ENCODE results near the gene LRG1. TPM values are rescaled to one million over a fixed set of nuclear protein-coding genes. Genes with fewer than 3 reads are reported as not detected.

LRG1 gene
- total RNA-seq, 1 donor: not detected

DNA sequence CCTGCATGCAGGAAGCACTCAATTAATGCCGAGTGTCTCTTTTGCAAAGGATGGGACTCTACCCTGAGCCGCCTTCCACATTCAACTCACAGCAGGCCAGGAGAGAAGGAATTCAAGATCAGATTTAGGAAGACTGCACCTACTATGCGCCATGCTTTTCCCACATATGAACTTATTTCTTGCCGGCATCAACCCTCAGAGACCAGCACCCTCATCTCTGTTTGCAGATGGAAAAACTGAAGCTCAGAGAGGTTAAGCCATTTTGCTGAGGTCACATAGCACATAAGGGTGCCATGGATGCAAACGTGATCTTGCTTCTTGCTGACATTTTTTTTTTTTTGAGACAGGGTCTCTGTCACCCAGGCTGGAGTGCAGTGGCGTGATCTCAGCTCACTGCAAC is 33.8 kb upstream of the LRG1 start:
- Histone ChIP-seq H3K4me2 (ENCODE audit: insufficient read depth, low read length) (no peak overlapping the region), H3K4me1 (ENCODE audit: insufficient read depth, low read length) (peaks cover 12% of the 10 kb centered on the region)

GRCh38 chr19:4571305-4571917 is 31.6 kb upstream of the LRG1 start:
- Histone ChIP-seq H3K4me3 (ENCODE audit: insufficient read depth, low read length) (no peak overlapping the region), H3K79me2 (ENCODE audit: insufficient read depth, low read length) (no peaks in the 10 kb centered on the region), H3K36me3 (ENCODE audit: insufficient read depth, low read length) (no peaks in the 10 kb centered on the region), H2AFZ (ENCODE audit: low read length) (no peak overlapping the region), H3K27ac (ENCODE audit: low read depth, low read length) (no peak overlapping the region), H4K20me1 (ENCODE audit: insufficient read depth, low read length) (no peaks in the 10 kb centered on the region), H3K4me1 (ENCODE audit: insufficient read depth, low read length) (peaks cover 12% of the 10 kb centered on the region), H3K4me2 (ENCODE audit: insufficient read depth, low read length) (no peak overlapping the region), H3K27me3 (ENCODE audit: insufficient read depth, low read length) (no peaks in the 10 kb centered on the region), H3K9me3 (ENCODE audit: low read depth, low read length) (no peaks in the 10 kb centered on the region)
- TF ChIP-seq, protein P1, sequence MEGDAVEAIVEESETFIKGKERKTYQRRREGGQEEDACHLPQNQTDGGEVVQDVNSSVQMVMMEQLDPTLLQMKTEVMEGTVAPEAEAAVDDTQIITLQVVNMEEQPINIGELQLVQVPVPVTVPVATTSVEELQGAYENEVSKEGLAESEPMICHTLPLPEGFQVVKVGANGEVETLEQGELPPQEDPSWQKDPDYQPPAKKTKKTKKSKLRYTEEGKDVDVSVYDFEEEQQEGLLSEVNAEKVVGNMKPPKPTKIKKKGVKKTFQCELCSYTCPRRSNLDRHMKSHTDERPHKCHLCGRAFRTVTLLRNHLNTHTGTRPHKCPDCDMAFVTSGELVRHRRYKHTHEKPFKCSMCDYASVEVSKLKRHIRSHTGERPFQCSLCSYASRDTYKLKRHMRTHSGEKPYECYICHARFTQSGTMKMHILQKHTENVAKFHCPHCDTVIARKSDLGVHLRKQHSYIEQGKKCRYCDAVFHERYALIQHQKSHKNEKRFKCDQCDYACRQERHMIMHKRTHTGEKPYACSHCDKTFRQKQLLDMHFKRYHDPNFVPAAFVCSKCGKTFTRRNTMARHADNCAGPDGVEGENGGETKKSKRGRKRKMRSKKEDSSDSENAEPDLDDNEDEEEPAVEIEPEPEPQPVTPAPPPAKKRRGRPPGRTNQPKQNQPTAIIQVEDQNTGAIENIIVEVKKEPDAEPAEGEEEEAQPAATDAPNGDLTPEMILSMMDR (IDR thresholded peaks at IDR 0.05; ENCODE audit: extremely low read depth, low read depth, low read length): no peak
- peak; percentile 83 for DNase-seq (ENCODE audit: insufficient read length, low spot score, missing footprints)

More for the DNA sequence above, 33.8 kb upstream of the LRG1 start:
- no peaks in the 10 kb centered on the region for H4K20me1 ChIP-seq (ENCODE audit: insufficient read depth, low read length)
- H3K9me3 ChIP-seq (ENCODE audit: low read depth, low read length): no peaks in the 10 kb centered on the region
- H3K27me3 ChIP-seq (ENCODE audit: insufficient read depth, low read length): peaks cover 8% of the 10 kb centered on the region
- no peak for DNase-seq (ENCODE audit: insufficient read length, low spot score, missing footprints)
- TF ChIP-seq, protein P1 (IDR thresholded peaks at IDR 0.05; ENCODE audit: extremely low read depth, low read depth, low read length): no peak
- H3K4me3 ChIP-seq (ENCODE audit: insufficient read depth, low read length): no peak overlapping the region
- H2AFZ ChIP-seq (ENCODE audit: low read length): no peak overlapping the region
- H3K36me3 ChIP-seq (ENCODE audit: insufficient read depth, low read length): no peaks in the 10 kb centered on the region
- no peaks in the 10 kb centered on the region for H3K79me2 ChIP-seq (ENCODE audit: insufficient read depth, low read length)
- no peak overlapping the region for H3K27ac ChIP-seq (ENCODE audit: low read depth, low read length)

- Histone ChIP-seq H3K9me3 (ENCODE audit: low read depth, low read length) (no peaks in the 10 kb centered on the region), H3K27me3 (ENCODE audit: insufficient read depth, low read length) (no peaks in the 10 kb centered on the region), H3K4me3 (ENCODE audit: insufficient read depth, low read length) (no peak overlapping the region), H2AFZ (ENCODE audit: low read length) (no peak overlapping the region), H3K4me1 (ENCODE audit: insufficient read depth, low read length) (peaks cover 12% of the 10 kb centered on the region), H3K27ac (ENCODE audit: low read depth, low read length) (no peak overlapping the region), H3K36me3 (ENCODE audit: insufficient read depth, low read length) (no peaks in the 10 kb centered on the region), H4K20me1 (ENCODE audit: insufficient read depth, low read length) (no peaks in the 10 kb centered on the region), H3K4me2 (ENCODE audit: insufficient read depth, low read length) (no peak overlapping the region), H3K79me2 (ENCODE audit: insufficient read depth, low read length) (no peaks in the 10 kb centered on the region)
- TF ChIP-seq, protein P1 (IDR thresholded peaks at IDR 0.05; ENCODE audit: extremely low read depth, low read depth, low read length): no peak
- no peak for DNase-seq (ENCODE audit: insufficient read length, low spot score, missing footprints)
Measured at GRCh38 chr19:4570916-4571304, 31.1 kb upstream of the LRG1 start.

GRCh38 chr19:4570402-4570801 is 30.6 kb upstream of the LRG1 start:
- TF ChIP-seq, protein P1 (IDR thresholded peaks at IDR 0.05; ENCODE audit: extremely low read depth, low read depth, low read length): no peak
- H3K36me3 ChIP-seq (ENCODE audit: insufficient read depth, low read length): no peaks in the 10 kb centered on the region
- no peak overlapping the region for H3K4me3 ChIP-seq (ENCODE audit: insufficient read depth, low read length)
- H3K79me2 ChIP-seq (ENCODE audit: insufficient read depth, low read length): no peaks in the 10 kb centered on the region
- no peaks in the 10 kb centered on the region for H4K20me1 ChIP-seq (ENCODE audit: insufficient read depth, low read length)
- H3K4me2 ChIP-seq (ENCODE audit: insufficient read depth, low read length): no peak overlapping the region
- DNase-seq (ENCODE audit: insufficient read length, low spot score, missing footprints): peak; percentile 41
- H3K27me3 ChIP-seq (ENCODE audit: insufficient read depth, low read length): no peaks in the 10 kb centered on the region
- H2AFZ ChIP-seq (ENCODE audit: low read length): no peak overlapping the region
- no peaks in the 10 kb centered on the region for H3K9me3 ChIP-seq (ENCODE audit: low read depth, low read length)
- H3K4me1 ChIP-seq (ENCODE audit: insufficient read depth, low read length): peaks cover 7% of the 10 kb centered on the region
- no peak overlapping the region for H3K27ac ChIP-seq (ENCODE audit: low read depth, low read length)
